Colonic mucosa (tissue), 4 donors: ENCODE measurements around the gene SYT1. TPM values are rescaled to one million over a fixed set of nuclear protein-coding genes. Genes with fewer than 3 reads are reported as not detected.
"Not testable (repeated sequence)": the region's sequence is repeated elsewhere in the genome, so short reads cannot be mapped to it uniquely, and the experiment has no call there.

Experiments used
- DNase-seq: peaks from one replicate; pipeline ENCODE4 v3.0.0-alpha.2; 2020
- H3K27ac ChIP-seq: fragments of 200-600 bp; one replicate; pipeline ENCODE4 v1.8.0; 2021
- H3K27me3 ChIP-seq: fragments of 200-600 bp; one replicate; pipeline ENCODE4 v1.8.0; 2021
- H3K36me3 ChIP-seq: fragments of 200-600 bp; one replicate; pipeline ENCODE4 v1.8.0; 2021
- H3K4me1 ChIP-seq: fragments of 200-600 bp; one replicate; pipeline ENCODE4 v1.8.0; 2021; ENCODE audit warnings: mild to moderate bottlenecking
- H3K4me3 ChIP-seq: fragments of 200-600 bp; one replicate; pipeline ENCODE4 v1.8.0; 2021
- H3K9ac ChIP-seq, 2 donors: one replicate each; pipeline ENCODE4 v1.7.0; 2013; ENCODE audit warnings: control low read depth in 2 of 2, low read depth in 2 of 2, low read length in 2 of 2
- H3K9me3 ChIP-seq: fragments of 200-600 bp; one replicate; pipeline ENCODE4 v1.8.0; 2021
- intact Hi-C: fragments of 100-400 bp; cut with DNase I; formaldehyde crosslinking; loops from one replicate; pipeline ENCODE4 v1.14.1; 2022
- total RNA-seq, 2 donors: library from RNA; stranded (reverse); fragmentation: NEBNext Ultra II Directional in 1 of 2; extraction: Animal tissue kit (Norgen Biotek cat#: 25700) in 1 of 2; gene quantifications; one replicate each; pipeline ENCODE4 v1.2.1, GENCODE V29; 2021
- TF ChIP-seq, protein P1 (sequence below): fragments of 200-600 bp; IDR thresholded peaks from one replicate; pipeline ENCODE4 v1.8.0; 2022; ENCODE audit warnings: antibody characterized with exemption, mild to moderate bottlenecking
- donor health status: healthy.
- donor health status: DM: no; HTN: no; CAD: no.
- donor health status: DM: no; HTN: no; CAD: no.

SYT1 gene
- total RNA-seq, 2 donors from 2014 or later, result 0.94 to 3.2 TPM

DNA sequence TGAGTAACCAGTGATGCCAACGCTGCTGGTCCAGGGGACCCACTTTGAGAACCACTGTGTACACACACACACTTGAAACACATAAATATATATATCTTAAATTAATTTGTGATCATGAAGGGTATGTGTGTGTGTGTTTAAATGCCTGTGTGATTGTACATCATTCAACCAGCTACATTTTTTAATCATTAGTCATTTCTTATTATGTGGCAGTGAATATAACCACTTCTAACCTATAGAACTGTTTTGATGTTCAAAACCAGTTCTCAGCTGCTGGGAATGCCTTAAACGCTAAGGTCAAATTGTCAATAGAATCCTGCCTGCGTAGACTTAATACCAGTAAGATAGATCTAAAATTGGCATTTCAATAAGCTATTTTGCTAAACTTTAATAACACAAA is 330.0 kb downstream of the SYT1 start:
- Histone ChIP-seq H3K9ac (no peak overlapping the region), H3K27me3 (no peaks in the 10 kb centered on the region), H3K36me3 (no peaks in the 10 kb centered on the region), H3K4me1 (no peaks in the 10 kb centered on the region), H3K27ac (no peak overlapping the region), H3K9me3 (no peaks in the 10 kb centered on the region), H3K4me3 (no peak overlapping the region)
- no peak for DNase-seq
- TF ChIP-seq, protein P1, sequence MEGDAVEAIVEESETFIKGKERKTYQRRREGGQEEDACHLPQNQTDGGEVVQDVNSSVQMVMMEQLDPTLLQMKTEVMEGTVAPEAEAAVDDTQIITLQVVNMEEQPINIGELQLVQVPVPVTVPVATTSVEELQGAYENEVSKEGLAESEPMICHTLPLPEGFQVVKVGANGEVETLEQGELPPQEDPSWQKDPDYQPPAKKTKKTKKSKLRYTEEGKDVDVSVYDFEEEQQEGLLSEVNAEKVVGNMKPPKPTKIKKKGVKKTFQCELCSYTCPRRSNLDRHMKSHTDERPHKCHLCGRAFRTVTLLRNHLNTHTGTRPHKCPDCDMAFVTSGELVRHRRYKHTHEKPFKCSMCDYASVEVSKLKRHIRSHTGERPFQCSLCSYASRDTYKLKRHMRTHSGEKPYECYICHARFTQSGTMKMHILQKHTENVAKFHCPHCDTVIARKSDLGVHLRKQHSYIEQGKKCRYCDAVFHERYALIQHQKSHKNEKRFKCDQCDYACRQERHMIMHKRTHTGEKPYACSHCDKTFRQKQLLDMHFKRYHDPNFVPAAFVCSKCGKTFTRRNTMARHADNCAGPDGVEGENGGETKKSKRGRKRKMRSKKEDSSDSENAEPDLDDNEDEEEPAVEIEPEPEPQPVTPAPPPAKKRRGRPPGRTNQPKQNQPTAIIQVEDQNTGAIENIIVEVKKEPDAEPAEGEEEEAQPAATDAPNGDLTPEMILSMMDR, result no peak
- intact Hi-C loops, result no loop called here

GRCh38 chr12:79199166-79199565 is 334.6 kb downstream of the SYT1 start:
- no peak overlapping the region for H3K27ac ChIP-seq
- H3K4me1 ChIP-seq, result no peaks in the 10 kb centered on the region
- no peak for DNase-seq
- no peaks in the 10 kb centered on the region for H3K27me3 ChIP-seq
- H3K4me3 ChIP-seq, result no peak overlapping the region
- H3K9ac ChIP-seq, result no peak overlapping the region
- TF ChIP-seq, protein P1, result no peak
- no peaks in the 10 kb centered on the region for H3K9me3 ChIP-seq
- no peaks in the 10 kb centered on the region for H3K36me3 ChIP-seq
- intact Hi-C loops, result no loop called here

DNA sequence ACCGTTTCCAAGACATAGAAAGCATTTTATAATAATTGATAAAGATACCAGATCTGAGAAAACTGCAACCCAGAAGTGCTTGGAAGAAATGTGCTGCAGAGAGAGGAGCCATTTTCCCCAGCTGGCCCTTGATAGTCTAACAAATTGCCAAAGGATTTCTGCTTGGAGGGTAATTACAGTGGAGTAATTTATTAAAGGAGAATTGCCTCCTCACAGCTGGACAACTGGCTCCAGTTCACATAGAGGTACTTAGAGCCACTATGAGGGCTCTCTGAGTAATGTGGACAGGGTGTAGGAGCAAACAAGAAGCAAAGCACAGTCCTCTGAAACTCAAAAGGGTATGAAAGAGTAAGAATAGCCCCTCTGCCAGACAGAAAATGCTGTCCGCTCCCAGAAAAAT is 335.6 kb downstream of the SYT1 start:
- Histone ChIP-seq H3K36me3 (no peaks in the 10 kb centered on the region), H3K4me3 (no peak overlapping the region), H3K9ac (no peak overlapping the region), H3K4me1 (no peaks in the 10 kb centered on the region), H3K27me3 (no peaks in the 10 kb centered on the region), H3K9me3 (no peaks in the 10 kb centered on the region), H3K27ac (no peak overlapping the region)
- intact Hi-C loops, result no loop called here
- DNase-seq, result no peak
- TF ChIP-seq, protein P1, result no peak

GRCh38 chr12:79203058-79203647 is 338.6 kb downstream of the SYT1 start:
- H3K27ac ChIP-seq, result no peak overlapping the region
- DNase-seq, result no peak

DNA sequence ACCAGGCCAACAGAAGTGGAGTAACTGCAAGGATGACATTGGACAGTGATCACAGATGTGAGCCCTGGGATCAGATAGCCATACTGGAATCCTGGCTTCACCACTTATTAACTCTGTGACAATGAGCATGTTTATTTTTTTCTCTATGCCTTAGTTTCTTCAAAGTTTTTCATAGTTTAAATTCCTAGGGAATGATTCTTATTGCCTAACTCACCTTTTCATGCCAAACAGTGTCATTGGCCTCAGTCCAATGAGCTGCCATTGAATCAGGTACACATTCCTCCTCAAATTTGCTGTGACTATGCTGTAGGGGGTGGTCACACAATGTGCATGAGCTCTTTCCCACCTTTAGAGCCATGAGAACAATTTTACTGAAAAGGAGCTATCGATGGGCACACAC is 342.3 kb downstream of the SYT1 start:
- Histone ChIP-seq H3K9ac (no peak overlapping the region), H3K36me3 (no peaks in the 10 kb centered on the region), H3K27ac (no peak overlapping the region), H3K4me3 (no peak overlapping the region), H3K27me3 (no peaks in the 10 kb centered on the region), H3K4me1 (no peaks in the 10 kb centered on the region), H3K9me3 (no peaks in the 10 kb centered on the region)
- TF ChIP-seq, protein P1, result no peak
- DNase-seq, result no peak
- intact Hi-C loops, result no loop called here

More at GRCh38 chr12:79203058-79203647, 338.6 kb downstream of the SYT1 start:
- no peaks in the 10 kb centered on the region for H3K9me3 ChIP-seq
- intact Hi-C loops, result no loop called here
- no peaks in the 10 kb centered on the region for H3K27me3 ChIP-seq
- H3K9ac ChIP-seq, result no peak overlapping the region
- H3K36me3 ChIP-seq, result no peaks in the 10 kb centered on the region
- no peak overlapping the region for H3K4me3 ChIP-seq
- TF ChIP-seq, protein P1, result no peak
- no peaks in the 10 kb centered on the region for H3K4me1 ChIP-seq

DNA sequence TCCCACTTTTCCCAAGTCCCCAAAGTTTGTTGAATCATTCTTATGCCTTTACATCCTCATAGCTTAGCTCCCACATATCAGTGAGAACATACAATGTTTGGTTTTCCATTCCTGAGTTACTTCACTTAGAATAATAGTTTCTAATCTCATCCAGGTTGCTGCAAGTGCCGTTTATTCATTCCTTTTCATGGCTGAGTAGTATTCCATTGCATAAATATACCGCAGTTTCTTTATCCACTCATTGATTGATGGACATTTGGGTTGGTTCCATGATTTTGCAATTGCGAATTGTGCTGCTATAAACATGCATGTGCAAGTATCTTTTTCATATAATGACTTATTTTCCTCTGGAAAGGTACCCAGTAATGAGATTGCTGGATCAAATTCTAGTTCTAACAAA is 345.8 kb downstream of the SYT1 start:
- H3K27ac ChIP-seq, H3K4me1 ChIP-seq, H3K27me3 ChIP-seq, H3K9ac ChIP-seq, intact Hi-C loops, H3K4me3 ChIP-seq, DNase-seq, H3K36me3 ChIP-seq, H3K9me3 ChIP-seq: not testable (repeated sequence)
